Measurements from ENCODE around the gene MMP25. TPM values are rescaled to one million over a fixed set of nuclear protein-coding genes. Genes with fewer than 3 reads are reported as not detected.
"Not testable (repeated sequence)": the region's sequence is repeated elsewhere in the genome, so short reads cannot be mapped to it uniquely, and the experiment has no call there.

The MMP25 gene
- total and polyA plus RNA-seq, 2 donors from 2014 or later, result 0.65 to 1.7 TPM

DNA sequence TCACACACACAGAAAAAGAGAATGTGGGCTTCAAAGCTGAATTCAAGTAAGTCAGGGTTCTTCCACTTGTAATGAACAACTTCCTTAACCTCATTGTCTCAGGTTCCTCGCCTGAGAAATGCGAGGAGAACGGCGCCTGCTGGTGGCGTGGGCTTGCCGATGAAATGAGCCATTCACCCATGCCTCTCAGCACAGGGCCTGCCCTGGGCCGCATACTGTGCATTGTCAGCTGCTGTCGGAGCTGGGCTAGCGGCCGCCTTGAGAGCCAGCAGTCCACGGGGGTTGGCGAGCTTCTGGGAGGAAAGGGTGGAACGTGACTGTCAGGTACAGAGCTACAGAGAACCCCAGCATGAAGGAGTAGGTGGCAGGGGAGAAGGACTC is 7.0 kb downstream of the MMP25 start:
- H3K36me3 ChIP-seq (ENCODE audit: control insufficient read depth in 2 of 3, insufficient read depth in 3 of 3, low read length in 3 of 3); H3K9ac ChIP-seq (ENCODE audit: low read length in 3 of 3); H3K4me3 ChIP-seq (ENCODE audit: low read length in 3 of 3); H3K27me3 ChIP-seq (ENCODE audit: control insufficient read depth, insufficient read depth, low read length); FAIRE-seq; intact Hi-C loops (cut with DNase I); H3K27ac ChIP-seq (ENCODE audit: low read depth in 2 of 2, low read length in 2 of 2); DNase-seq; H3K9me3 ChIP-seq (ENCODE audit: control insufficient read depth in 2 of 3, insufficient read depth in 1 of 3, low read length in 3 of 3); H3K4me1 ChIP-seq (ENCODE audit: control insufficient read depth in 2 of 3, insufficient read depth in 2 of 3, low read depth in 1 of 3, low read length in 3 of 3): not testable (repeated sequence)

DNA sequence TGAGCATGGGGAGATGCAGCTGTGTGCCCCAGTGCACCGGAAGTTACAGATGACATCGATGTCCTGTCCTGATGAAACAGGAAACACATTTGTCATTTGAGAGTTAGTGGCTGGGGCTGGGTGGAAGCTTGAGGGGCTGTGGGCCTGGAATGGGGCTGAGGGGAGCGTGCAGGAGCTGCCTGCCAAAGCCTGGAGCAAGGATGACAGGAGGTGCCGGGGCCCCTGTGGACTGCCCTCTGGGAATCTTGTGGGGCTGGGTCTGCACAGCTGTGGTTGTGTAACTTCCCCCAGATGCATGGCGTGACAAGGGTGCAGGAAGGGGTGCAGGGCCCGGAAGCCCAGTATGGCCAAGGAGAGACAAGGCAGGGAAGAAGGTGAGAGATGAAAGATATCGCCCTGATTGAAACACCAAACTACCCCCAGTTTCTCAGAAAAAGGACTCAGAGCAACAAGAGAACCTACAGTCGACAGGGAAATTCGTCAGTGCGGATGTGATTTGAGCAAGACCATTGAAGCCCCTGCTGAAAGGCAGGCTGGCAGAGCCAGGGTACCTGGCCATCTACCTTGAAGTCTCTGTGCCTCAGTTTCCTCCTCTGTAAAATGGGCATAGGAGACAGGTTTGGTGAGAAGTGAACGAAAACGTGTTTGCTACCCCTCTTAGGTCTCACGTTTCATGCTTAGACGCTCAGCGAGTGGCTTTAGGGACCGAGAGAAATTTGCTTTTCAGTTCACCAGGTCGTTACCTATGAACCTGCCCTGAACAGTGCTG is 8.8 kb downstream of the MMP25 start:
- FAIRE-seq, result no peak
- intact Hi-C loops (cut with DNase I), result no loop called here

DNA sequence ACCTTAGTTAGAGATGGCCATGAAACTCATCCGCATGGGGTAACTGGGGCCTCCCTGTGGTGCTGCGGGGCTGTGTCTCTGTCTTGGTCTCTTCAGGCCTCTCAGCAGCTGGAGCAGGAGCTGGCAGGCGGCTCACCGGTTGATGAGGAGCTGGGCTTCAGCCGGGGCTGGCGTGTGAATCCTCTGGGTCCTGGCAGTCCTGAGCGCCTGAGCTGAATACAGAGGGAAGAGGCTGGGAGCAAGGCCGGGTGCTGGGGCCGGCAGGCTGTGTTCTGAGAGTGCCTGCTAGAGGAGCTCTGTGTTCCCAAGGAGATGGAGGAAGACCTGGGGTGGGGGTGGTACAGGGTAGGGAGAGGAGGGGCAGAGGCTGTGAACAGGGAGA is 9.4 kb downstream of the MMP25 start:
- DNase-seq; FAIRE-seq; H3K27ac ChIP-seq (ENCODE audit: low read depth in 2 of 2, low read length in 2 of 2); H3K4me3 ChIP-seq (ENCODE audit: low read length in 3 of 3); intact Hi-C loops (cut with DNase I); H3K27me3 ChIP-seq (ENCODE audit: control insufficient read depth, insufficient read depth, low read length); H3K4me1 ChIP-seq (ENCODE audit: control insufficient read depth in 2 of 3, insufficient read depth in 2 of 3, low read depth in 1 of 3, low read length in 3 of 3); H3K36me3 ChIP-seq (ENCODE audit: control insufficient read depth in 2 of 3, insufficient read depth in 3 of 3, low read length in 3 of 3); H3K9me3 ChIP-seq (ENCODE audit: control insufficient read depth in 2 of 3, insufficient read depth in 1 of 3, low read length in 3 of 3); H3K9ac ChIP-seq (ENCODE audit: low read length in 3 of 3): not testable (repeated sequence)

More for the DNA sequence above, 8.8 kb downstream of the MMP25 start:
- H3K27ac ChIP-seq (ENCODE audit: low read depth in 2 of 2, low read length in 2 of 2), result no peak overlapping the region
- TF ChIP-seq, protein P1, sequence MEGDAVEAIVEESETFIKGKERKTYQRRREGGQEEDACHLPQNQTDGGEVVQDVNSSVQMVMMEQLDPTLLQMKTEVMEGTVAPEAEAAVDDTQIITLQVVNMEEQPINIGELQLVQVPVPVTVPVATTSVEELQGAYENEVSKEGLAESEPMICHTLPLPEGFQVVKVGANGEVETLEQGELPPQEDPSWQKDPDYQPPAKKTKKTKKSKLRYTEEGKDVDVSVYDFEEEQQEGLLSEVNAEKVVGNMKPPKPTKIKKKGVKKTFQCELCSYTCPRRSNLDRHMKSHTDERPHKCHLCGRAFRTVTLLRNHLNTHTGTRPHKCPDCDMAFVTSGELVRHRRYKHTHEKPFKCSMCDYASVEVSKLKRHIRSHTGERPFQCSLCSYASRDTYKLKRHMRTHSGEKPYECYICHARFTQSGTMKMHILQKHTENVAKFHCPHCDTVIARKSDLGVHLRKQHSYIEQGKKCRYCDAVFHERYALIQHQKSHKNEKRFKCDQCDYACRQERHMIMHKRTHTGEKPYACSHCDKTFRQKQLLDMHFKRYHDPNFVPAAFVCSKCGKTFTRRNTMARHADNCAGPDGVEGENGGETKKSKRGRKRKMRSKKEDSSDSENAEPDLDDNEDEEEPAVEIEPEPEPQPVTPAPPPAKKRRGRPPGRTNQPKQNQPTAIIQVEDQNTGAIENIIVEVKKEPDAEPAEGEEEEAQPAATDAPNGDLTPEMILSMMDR (IDR thresholded peaks at IDR 0.05; ENCODE audit: borderline replicate concordance, extremely low read depth, insufficient read depth), result no peak
- no peak for DNase-seq
- no peaks in the 10 kb centered on the region for H3K36me3 ChIP-seq (ENCODE audit: control insufficient read depth in 2 of 3, insufficient read depth in 3 of 3, low read length in 3 of 3)
- no peaks in the 10 kb centered on the region for H3K27me3 ChIP-seq (ENCODE audit: control insufficient read depth, insufficient read depth, low read length)
- peaks cover 0 to 7% (median 2%) of the 10 kb centered on the region in 3 donors for H3K4me1 ChIP-seq (ENCODE audit: control insufficient read depth in 2 of 3, insufficient read depth in 2 of 3, low read depth in 1 of 3, low read length in 3 of 3)
- H3K9ac ChIP-seq (ENCODE audit: low read length in 3 of 3), result no peak overlapping the region
- no peak overlapping the region for H3K4me3 ChIP-seq (ENCODE audit: low read length in 3 of 3)
- H3K9me3 ChIP-seq (ENCODE audit: control insufficient read depth in 2 of 3, insufficient read depth in 1 of 3, low read length in 3 of 3), result no peaks in the 10 kb centered on the region

DNA sequence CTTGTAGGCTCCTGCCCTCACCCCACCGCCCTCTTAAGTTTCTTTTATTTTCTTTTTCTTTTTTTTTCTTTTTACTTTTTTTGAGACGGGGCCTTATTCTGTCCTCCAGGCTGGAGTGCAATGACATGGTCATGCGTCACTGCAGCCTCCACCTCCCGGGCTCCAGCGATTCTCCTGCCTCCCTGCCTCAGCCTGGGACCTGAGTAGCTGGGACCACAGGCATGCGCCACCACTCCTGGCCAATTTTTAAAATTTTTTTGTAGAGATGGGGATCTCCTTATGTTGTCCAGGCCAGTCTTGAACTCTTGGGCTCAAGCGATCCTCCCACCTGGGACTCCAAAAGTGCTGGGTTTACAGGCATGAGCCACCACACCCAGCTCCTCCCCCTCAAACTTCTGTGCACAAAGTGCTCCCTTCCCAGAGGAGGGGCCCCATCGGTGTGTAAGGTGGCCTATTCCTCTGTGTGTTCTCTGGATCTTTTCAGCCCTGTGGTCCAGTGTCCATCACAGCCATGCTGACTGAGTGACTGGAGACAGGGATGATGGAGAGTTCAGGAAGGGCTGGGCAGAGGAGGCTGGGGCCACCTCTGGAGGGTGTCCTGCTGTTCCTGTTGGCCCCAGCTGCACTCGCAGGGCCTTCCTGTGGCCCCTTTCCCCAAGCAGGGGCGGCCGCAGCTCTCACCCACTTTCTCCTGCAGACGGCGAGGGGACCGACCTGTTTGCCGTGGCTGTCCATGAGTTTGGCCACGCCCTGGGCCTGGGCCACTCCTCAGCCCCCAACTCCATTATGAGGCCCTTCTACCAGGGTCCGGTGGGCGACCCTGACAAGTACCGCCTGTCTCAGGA is 10.2 kb downstream of the MMP25 start:
- peaks cover 0 to 7% (median 3%) of the 10 kb centered on the region in 3 donors for H3K4me1 ChIP-seq (ENCODE audit: control insufficient read depth in 2 of 3, insufficient read depth in 2 of 3, low read depth in 1 of 3, low read length in 3 of 3)
- no peak for FAIRE-seq
- no peaks in the 10 kb centered on the region for H3K27me3 ChIP-seq (ENCODE audit: control insufficient read depth, insufficient read depth, low read length)
- DNase-seq, result peak in 1 of 5 donors; percentile 52
- H3K36me3 ChIP-seq (ENCODE audit: control insufficient read depth in 2 of 3, insufficient read depth in 3 of 3, low read length in 3 of 3), result no peaks in the 10 kb centered on the region
- intact Hi-C loops (cut with DNase I), result no loop called here
- H3K4me3 ChIP-seq (ENCODE audit: low read length in 3 of 3), result no peak overlapping the region
- no peak overlapping the region for H3K27ac ChIP-seq (ENCODE audit: low read depth in 2 of 2, low read length in 2 of 2)
- TF ChIP-seq, protein P1 (IDR thresholded peaks at IDR 0.05; ENCODE audit: borderline replicate concordance, extremely low read depth, insufficient read depth), result no peak
- H3K9ac ChIP-seq (ENCODE audit: low read length in 3 of 3), result no peak overlapping the region
- no peaks in the 10 kb centered on the region for H3K9me3 ChIP-seq (ENCODE audit: control insufficient read depth in 2 of 3, insufficient read depth in 1 of 3, low read length in 3 of 3)
